Cerebellar nuclear complex (tissue), 1 donor: Measurements from ENCODE around the gene FOXL2.
"Not testable (repeated sequence)": the region's sequence is repeated elsewhere in the genome, so short reads cannot be mapped to it uniquely, and the experiment has no call there.

ENCODE experiments used
- DNase-seq, 2 experiments: peaks; one replicate each; lab custom pipeline; 2025; lab: John Stamatoyannopoulos, UW

Gene FOXL2

DNA sequence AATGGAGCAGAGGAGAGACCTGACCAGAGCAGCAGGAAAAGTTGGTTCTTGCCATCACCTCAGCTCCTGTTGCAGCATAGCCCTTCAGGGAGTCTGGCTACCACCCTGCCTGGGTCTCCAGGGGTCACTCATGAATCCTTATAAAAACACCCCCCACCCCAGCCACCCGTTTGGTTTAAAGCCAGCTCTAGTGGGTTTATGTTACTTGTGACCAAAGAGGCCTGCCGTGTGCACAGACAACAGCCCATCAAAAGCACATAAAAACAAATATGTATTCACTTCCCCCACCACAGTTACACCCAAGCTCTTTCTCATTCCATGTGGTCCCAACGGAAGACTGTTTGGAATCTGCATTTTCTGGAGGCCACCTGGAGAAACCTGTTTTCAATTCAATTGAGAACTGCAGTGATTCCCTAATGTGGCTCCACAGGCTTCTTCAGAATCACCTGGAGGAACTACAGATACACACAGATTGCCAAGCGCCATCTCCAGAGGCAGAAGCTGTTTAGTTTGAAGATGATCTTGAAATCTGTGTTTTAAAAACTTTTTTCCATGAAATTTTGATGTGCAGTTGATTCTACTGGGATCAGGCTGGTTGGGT lies 13.8 kb downstream of the FOXL2 start:
- DNase-seq, result no peak

GRCh38 chr3:138928727-138929372 lies 18.1 kb downstream of the FOXL2 start:
- DNase-seq, result no peak

- DNase-seq, result no peak
These were observed 23.4 kb downstream of the FOXL2 start for GRCh38 chr3:138923531-138923994.

- not testable (repeated sequence) for DNase-seq
These were observed 24.5 kb downstream of the FOXL2 start for GRCh38 chr3:138922400-138922799.

DNA sequence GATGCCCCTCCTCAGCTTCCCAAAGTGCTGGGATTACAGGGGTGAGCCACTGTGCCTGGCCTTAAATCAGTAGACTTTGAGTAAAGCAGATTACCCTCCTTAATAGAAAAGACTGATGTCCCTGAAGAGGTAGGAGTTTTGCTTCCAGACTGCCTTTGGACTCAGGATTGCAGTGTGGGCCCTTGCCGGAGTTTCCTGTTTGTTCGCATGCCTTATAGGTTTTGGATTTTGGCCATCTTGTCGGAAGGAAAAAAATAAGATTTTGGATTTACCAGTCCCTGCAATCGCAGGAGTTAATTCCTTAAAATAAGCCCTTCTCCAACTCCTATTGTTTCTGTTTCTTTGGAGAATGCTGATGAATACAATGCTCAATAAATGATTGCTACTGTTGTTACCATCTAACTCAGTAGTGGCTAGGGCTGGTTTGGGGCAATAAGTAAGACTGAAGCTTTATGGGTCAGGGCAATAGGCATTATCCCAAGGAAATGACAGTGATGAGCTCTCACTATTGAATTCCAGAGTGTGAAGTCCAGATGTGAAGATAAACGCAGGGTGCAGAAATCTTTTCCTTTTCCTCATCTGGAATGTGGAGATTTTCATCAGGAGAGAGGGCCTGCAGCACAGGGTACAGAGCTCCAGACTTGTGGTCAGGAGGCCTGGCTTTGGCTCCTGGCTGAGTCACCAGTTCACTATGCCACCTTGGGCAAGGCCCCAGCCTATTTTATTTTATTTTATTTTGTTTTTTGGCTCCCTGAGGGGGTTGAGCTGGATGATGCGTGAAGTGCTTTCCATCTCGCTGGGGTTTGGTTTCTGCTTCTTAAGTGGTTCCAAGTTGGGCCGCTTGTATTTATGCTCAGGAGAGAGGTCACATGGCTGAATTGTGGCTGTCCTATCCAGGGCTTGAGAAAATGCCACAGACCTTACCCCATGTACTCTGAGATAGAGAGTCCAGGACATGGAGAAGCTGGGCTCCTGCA lies 25.3 kb downstream of the FOXL2 start:
- DNase-seq, result no peak

- DNase-seq, result no peak
These were observed 27.6 kb downstream of the FOXL2 start for GRCh38 chr3:138919325-138919724.

DNA sequence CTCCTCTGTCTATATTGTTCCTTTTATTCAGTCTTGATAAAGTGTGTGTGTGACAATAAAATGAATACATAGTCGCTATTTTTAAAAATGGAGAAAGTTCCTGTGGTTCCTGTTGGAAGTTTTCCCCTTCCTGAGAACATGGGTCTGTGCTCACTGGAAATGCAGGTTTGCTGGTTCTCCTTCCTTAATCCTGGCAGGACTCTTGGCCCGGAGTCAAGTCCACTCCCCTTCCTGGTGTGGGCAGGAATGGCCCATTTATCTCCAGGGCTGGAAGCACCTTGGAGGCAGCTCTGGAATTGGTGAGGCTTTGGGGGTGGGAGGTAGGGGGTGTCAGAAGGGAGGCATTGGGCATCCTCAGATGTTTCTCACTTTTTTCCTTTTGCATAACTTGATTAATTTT lies 30.1 kb downstream of the FOXL2 start:
- DNase-seq, result no peak

DNA sequence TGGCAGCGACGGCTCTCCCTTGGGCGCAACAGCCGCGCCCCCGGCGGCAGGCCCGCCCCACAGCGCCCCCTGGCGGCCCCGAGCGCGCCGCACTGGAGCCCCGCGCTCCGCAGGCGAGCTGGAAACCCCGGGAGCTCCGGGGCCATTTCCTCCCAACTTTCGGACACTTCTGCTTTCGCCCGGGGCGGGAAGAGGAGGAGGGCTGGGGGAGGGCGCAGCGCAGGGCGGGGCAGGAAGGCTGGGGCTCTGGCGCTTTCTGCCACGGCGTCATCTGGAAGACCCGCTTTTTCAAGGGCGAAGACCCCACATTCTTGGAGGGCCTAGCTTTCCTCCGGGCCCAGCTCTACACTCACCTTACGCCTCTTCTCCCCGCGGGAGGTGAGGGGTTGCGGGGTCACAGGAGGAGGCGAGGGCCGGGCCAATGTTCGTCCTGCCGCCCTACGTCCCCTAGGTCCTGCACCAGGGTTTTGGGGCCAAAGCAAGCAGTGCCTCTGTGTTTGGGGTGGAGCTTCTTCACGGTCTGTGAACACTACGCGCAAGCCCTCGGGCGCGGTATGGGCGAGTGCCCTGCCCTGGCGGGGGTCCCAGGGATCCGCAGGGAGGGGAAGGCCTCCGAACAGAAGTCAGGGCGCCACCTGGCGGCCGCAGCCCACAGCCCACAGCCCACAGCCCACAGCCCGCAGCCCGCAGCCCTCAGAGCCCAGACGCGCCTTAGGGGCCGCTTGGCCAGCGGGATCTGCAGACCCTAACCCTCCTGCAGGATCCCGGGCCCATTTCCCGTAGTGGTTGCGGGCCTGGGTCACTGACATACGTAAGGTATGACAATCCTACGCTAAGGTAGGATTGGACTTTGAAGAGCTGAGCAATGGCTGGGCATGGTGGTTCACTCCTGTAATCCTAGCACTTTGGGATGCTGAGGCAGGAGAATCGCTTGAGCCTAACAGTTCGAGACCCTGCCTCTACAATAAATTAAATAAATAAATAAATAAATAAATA lies 31.1 kb downstream of the FOXL2 start:
- peak in 1 of 2 experiments; percentile 9 for DNase-seq

GRCh38 chr3:138914870-138915502 lies 32.0 kb downstream of the FOXL2 start:
- no peak for DNase-seq

DNA sequence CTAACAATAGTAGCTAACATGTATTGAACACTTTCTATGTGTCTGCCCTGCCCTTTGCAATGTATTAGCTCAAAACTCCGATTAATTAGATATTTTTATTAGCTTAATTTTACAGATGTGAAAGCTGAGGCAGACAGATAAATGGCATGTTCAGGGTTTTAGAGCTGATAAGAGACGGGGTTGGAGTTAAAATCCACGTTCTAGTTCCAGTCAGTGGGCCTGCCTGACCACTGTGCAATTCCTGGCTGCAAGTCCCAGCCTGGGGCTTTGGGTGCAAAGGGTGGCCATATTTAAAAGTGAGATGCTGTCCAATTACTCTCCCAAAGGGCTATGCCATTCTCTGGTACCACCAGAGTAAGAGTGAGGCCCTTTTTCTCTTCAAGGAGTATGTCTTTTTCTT lies 33.2 kb downstream of the FOXL2 start:
- no peak for DNase-seq

DNA sequence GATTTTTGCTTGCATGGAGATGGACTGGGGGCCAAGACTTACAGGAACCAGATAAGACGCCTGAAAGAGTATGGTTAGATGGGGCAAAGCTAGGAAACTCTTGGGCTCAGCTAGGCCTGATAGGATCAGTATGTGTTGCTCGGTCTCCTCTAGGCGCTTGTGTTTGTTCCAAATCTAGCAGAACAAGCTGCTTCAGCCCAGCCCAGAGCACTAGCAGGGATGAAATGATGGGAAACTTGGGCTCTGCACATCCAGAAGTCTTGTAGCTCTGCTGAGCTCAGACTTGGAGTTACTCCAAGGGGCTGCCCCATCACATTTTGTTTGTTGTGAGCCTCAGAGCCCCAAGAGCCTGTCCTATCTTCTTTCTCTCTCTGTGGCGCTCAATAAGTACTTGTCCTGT lies 34.7 kb downstream of the FOXL2 start:
- DNase-seq, result no peak

- no peak for DNase-seq
These were observed 35.3 kb downstream of the FOXL2 start for GRCh38 chr3:138911621-138912020.

GRCh38 chr3:138909904-138910303 lies 37.0 kb downstream of the FOXL2 start:
- no peak for DNase-seq

- no peak for DNase-seq
These were observed 38.1 kb downstream of the FOXL2 start for GRCh38 chr3:138908846-138909245.

DNA sequence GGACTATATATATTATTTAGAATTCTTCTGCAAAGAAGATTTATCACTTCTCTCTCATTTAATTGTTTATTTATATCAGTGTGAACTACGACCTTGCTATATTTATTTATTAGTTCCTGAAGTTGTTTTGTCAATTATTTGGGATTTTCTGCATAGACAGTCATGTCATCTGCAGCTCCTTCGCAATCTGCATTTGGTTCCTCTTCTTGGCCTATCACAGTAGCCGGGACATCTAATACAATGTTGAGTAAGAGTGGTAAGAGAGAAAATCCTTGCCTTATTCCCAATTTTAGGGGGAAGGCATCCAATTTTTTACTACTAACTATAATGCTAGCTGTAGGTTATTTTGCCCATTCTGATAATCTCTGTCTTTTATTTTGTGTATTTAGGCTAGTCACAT lies 39.4 kb downstream of the FOXL2 start:
- DNase-seq, result no peak

DNA sequence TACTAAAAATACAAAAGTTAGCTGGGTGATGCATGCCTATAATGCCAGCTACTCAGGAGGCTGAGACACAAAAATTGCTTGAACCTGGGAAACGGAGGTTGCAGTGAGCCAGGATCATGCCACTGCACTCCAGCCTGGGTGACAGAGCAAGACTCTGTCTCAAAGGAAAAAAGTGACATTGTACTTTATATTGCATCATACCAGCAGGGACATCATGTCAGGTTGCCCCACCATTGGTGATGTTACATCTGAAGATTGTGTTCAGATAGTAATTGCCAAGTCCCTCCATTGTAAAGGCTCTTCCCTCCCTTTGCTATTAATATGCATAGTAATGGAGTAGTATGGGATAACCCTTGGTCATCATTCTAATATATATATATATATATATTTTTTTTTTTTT lies 44.8 kb downstream of the FOXL2 start:
- no peak for DNase-seq

DNA sequence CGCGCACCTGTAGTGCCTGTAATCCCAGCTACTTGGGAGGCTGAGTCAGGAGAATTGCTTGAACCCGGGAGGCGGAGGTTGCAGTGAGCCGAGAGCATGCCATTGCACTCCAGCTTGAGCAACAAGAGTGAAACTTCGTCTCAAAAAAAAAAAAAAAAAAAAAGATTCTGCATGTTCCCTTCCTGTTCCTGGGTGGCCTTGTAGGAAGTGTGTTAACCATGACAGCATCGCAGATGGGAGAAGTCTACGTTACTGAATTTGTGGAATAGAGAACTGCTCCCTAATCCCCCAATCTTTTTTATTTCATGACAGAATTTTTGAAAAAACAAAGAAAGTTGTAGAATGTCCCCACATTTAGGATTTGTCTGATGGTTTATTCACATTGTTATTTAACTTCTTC lies 45.4 kb downstream of the FOXL2 start:
- no peak for DNase-seq

- no peak for DNase-seq
These were observed 47.5 kb downstream of the FOXL2 start for GRCh38 chr3:138899351-138899991.

DNA sequence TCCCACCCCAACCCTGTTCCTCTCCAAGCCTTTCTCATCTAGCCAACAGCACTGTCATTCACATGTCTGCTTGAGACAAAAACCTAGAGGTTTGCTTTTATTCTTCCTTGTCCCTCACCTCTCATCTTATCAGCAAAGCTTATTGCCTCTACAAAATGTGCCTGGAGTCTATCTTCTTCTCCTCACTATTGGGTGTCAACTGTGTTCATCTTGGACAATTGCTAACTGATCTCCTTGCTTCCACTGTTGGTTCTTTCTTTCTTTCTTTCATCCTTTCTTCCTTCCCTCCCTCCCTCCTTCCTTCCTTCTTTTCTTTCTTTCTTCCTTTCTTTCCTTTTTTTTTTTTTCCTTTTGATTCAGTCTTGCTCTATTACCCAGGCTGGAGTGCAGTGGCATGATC lies 48.2 kb downstream of the FOXL2 start:
- no peak for DNase-seq

DNA sequence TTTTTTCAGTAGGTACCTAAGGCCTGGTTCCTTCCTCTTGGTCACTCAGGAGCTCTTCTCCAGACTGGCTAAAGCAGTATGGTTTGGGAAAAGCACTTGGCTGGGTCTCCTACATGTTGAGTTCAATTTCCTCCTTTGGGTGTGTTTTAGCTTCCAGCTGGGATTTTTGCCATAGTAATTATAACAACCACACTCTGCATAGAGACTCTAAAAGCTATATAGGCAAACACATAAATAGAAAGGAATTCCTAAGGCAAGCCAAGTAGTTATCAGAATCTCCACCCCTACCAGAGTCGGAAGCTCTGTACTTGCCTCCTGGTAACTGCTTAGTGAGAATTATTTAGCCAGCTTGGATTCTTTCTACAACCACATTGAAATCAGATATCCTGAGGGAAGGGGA lies 48.6 kb downstream of the FOXL2 start:
- DNase-seq, result no peak
